GM18526 (cell line): ENCODE data around the gene CELSR2.
A peak's percentile ranks its signal among the peaks of the same experiment; 100 is the strongest.

ENCODE experiments used
- POLR2A ChIP-seq: IDR thresholded peaks from 3 replicates; pipeline ENCODE4 v1.6.1; 2011; ENCODE audit not compliant: insufficient read length; ENCODE audit errors: extremely low read depth

The CELSR2 gene, protein sequence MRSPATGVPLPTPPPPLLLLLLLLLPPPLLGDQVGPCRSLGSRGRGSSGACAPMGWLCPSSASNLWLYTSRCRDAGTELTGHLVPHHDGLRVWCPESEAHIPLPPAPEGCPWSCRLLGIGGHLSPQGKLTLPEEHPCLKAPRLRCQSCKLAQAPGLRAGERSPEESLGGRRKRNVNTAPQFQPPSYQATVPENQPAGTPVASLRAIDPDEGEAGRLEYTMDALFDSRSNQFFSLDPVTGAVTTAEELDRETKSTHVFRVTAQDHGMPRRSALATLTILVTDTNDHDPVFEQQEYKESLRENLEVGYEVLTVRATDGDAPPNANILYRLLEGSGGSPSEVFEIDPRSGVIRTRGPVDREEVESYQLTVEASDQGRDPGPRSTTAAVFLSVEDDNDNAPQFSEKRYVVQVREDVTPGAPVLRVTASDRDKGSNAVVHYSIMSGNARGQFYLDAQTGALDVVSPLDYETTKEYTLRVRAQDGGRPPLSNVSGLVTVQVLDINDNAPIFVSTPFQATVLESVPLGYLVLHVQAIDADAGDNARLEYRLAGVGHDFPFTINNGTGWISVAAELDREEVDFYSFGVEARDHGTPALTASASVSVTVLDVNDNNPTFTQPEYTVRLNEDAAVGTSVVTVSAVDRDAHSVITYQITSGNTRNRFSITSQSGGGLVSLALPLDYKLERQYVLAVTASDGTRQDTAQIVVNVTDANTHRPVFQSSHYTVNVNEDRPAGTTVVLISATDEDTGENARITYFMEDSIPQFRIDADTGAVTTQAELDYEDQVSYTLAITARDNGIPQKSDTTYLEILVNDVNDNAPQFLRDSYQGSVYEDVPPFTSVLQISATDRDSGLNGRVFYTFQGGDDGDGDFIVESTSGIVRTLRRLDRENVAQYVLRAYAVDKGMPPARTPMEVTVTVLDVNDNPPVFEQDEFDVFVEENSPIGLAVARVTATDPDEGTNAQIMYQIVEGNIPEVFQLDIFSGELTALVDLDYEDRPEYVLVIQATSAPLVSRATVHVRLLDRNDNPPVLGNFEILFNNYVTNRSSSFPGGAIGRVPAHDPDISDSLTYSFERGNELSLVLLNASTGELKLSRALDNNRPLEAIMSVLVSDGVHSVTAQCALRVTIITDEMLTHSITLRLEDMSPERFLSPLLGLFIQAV (N-terminal part only)

DNA sequence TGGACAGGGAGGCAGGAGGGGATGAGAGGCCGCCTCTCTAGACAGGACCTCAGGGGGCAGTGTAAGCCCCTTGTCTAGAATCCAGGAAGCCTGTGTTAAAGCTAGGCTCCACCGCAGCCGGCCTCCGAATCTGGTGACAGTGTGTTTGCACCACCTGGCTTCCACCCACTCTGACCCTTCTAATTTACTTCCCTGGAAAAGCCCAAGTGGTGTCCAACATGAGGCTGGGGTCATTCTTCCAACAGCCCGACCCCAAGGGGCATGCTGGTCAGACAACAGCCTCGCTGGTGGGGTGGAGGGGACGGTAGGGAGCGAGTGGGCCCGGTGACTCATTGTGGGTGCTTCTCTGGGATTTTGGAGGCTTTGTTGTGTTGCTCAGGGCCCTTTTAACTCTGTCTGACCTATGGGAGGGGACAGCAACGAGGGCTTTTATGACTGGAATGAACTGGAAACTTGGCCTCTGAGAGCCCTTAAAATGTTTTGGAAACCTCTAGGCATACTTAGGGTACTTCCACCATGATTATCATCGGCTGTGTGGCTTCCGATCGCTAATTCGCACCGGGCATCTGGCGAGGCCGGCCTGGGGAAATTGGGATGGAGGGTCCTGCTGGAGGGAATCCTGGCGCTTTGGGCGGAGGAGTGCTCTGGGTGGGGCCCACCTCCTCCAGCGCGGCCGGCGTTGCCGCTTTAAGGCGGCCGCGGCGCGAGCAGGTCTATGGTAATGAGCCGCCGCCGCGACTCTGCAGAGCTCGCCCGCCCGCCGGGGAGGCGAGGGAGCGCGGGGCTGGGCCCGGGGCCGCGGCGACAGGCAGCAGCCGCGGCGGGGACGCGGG, at the start of gene CELSR2:
TSS of gene CELSR2 (plus strand) at position 743 of the 833 bp plus-strand sequence. CDS start 541 bp downstream, outside the sequence.
- no peak for TF ChIP-seq POLR2A

GRCh38 chr1:109199710-109200109, 49.6 kb upstream of the CELSR2 start:
- no peak for TF ChIP-seq POLR2A

GRCh38 chr1:109201123-109201703, 48.1 kb upstream of the CELSR2 start:
- TF ChIP-seq POLR2A = no peak

- TF ChIP-seq POLR2A = no peak
Measured at GRCh38 chr1:109204484-109204883, 44.9 kb upstream of the CELSR2 start.

DNA sequence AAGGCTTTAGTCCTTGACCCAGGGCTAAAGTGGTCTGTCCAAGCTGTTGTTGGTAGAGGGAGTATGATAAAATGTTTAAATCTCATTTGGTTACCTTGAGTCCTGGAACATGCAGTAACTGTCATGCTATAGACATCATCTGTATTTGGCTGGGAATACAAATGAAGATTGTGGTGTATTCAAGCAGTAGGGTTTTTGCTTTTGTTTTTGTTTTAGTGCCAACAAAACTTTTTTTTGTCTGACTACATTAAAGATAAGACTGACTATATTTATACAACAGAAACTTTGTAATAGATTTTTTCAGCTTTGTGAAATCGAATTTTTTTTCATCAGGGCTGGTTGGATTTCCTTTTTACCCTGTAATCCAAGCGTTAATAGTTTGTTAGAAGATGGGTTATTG, 43.0 kb upstream of the CELSR2 start:
- no peak for TF ChIP-seq POLR2A

DNA sequence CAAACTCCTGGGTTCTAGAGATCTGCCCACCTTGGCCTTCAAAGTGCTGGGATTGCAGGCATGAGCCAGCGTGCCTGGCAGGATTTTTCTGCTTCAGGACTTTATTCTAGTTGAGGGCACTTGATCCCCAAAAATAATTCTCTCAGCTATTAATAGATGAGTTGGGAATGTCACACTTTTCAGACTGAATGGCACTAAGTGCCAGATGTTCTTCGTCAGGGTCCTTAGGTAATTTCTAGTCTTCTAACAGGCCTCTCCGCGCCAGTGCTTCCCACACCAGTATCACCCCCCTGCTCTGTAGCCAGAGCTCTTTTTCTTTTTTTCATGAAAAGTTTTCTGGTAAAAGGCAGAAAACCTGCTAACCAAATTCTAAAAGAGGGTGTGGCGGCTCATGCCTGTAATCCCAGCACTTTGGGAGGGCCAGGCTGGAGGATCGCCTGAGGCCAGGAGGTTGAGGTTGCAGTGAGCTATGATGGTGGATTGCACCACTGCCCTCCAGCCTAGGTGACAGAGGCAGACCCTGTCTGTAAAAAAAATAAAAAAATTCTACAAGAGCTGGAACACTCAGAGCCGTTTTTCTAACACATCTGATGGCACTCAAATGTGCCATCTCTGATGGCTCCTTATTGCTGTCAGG, 41.8 kb upstream of the CELSR2 start:
- no peak for TF ChIP-seq POLR2A

DNA sequence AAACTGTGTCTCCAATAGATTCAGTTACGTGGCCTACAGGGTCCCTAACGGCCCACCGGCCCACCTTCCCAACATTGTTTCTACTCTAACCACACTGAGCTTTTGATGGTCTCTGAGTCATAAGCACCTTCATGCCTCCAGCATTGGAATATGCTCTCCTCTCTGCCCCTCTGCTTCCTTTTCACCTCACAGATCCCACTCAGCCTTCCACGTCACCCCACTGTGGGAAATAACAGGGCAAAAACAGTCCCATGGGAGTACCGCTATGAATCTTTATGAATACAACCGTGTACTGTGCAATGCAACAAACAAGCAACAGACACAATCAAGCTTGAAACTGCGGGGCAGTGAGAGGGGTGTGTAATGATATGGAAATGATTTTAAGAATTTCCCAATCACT, 40.9 kb upstream of the CELSR2 start:
- no peak for TF ChIP-seq POLR2A

DNA sequence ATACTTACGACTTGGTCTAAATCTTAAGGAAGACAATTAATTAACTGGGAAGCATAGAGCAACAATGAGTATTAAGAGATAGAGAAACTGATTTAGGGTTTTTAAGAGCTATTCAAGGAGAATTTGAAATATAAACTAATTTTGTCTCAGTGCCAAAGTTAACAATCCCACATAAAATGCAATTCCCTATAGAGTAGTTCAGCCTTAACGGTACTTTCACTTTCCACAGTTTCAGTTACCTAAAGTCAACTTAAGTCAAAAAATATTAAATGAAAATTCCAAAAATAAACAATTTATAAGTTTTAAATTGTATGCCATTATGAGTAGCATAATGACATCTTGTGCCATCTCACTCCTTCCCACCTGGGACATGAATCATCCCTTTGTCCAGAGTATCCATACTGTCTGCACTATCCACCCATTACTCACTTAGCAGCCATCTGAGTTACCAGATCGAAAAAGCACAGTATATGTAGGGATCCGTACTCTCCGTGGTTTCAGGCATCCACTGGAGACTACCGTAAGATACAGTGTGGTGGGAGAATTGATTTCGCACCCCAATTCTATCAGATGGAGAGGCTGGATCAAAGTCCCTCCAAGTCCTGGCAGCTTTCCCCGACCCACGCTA, 40.4 kb upstream of the CELSR2 start:
- no peak for TF ChIP-seq POLR2A

DNA sequence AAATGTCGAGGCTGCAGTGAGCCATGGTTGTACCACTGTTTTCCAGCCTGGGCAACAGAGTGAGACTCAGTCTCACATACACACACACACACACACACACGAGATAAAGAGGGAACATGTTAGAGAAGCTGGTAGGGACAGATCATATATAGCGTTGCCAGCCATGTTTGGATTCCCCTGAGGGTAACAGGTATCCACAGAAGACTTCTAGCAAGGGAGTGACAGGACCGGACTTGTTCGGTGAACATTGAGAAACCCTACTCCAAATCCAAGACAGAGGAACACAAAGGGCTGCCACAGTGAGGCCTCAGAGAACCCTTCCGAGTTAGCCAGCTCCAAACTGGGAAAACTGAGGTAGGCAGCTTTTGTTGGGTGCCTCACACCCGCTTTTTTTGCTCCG, 39.3 kb upstream of the CELSR2 start:
- no peak for TF ChIP-seq POLR2A

DNA sequence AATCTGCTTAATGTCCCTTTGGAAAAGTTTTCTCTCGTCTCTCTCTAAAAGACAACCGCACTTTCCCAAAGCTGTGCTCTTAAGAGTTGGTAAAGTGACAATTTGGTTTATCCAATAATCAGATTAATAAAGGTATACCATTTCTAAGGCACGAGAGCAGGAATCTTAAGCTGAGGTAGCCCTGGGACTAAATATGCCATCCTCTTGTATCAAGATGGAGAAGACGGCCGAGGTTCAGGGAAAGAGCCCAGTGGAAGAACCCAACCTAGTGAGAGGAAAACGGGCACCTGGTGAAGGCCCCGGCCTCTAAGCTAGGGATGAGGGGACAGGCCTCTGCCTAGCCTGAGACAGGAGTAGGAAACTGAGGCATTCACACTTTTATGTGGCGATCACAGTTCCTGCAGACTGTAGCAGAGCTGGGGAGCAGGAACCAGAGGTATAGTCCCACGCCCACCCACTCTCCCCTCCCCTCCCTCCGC, 36.0 kb upstream of the CELSR2 start:
- TF ChIP-seq POLR2A = no peak

DNA sequence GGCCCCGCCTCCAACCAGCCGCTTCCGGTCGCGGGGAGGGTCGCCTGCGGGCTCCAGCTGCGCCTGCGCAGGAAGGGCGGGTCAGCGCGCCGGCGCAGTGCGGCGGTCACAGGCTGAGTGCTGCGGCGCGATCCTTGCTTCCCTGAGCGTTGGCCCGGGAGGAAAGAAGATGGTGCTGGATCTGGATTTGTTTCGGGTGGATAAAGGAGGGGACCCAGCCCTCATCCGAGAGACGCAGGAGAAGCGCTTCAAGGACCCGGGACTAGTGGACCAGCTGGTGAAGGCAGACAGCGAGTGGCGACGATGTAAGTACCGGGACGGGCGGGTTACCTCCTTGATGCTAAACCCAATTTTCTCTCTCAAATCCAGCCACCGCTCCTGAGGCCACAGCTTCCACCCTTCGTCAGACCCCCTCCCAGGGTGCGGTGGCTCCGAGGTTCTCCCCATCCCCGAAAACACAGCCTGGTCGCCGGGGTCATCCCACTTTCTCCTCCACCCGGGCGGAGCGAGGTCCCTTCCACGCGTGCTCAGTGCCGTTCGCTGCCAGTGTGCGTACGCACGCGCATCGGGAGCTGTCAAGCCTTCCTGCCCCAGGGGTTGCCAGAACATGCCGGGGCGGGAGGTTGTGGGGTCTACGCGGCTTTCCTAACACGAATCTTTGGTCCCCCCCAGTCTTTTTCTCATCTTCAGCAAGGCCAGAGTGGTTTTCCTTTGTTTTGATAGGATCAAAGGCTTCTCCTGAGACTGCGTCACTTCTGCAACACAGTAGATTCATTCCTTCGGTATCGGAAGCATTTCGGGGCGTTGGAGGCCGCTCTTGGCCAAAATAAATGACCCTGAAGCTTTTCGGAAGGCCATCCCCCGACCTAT, 35.3 kb upstream of the CELSR2 start, which contains the start of gene SARS1:
TSS of gene SARS1 (plus strand) at position 95 of the 870 bp plus-strand sequence. CDS start at position 170, 75 bp downstream.
- TF ChIP-seq POLR2A = peak; percentile 78
